Measurements from ENCODE around the gene TIAM1.

- no peak for TF ChIP-seq POLR2AphosphoS5 (IDR thresholded peaks at IDR 0.05; ENCODE audit: insufficient read depth in 1 of 2, low read depth in 1 of 2)
- no peak for TF ChIP-seq POLR2A (IDR thresholded peaks at IDR 0.05)
Measured at GRCh38 chr21:31383770-31384169, 39.7 kb upstream of the TIAM1 start.

All from vagina (tissue), 2 donors.